Globus pallidus (tissue), 1 donor: Measurements from ENCODE around the gene RALBP1.
A peak's percentile ranks its signal among the peaks of the same experiment; 100 is the strongest.
"Not testable (repeated sequence)": the region's sequence is repeated elsewhere in the genome, so short reads cannot be mapped to it uniquely, and the experiment has no call there.

Experiments used
- DNase-seq: peaks from one replicate; pipeline ENCODE4 v3.0.0-alpha.2; 2015; ENCODE audit warnings: low spot score

RALBP1 gene

GRCh38 chr18:9474983-9475642, at the start of gene RALBP1:
Gene RALBP1 (plus strand): TSS chr18:9475513. CDS start chr18:9513046, 37,533 bp downstream.
- DNase-seq: peak; percentile 99

DNA sequence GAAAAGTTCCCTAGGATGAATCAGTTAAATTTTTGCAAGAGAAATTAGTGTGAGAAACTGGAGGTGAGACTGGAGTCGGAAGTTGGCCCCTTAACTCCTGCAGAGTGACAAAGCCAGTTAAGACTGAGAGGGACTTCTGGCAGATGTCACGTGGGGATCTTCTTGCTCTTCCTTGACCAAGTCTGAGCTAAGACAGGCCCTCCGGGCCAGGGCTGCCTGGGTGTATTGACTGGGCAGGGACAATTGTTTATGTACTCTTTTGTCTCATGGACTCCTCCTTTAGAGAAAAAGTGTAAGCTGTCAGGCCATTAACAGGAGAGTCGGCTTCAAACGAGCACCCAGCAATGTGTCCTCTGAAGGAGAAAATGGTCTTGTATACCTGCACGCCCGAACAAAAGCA, 48.6 kb upstream of the RALBP1 start:
- DNase-seq: no peak

GRCh38 chr18:9428301-9428706, 47.0 kb upstream of the RALBP1 start:
- no peak for DNase-seq

DNA sequence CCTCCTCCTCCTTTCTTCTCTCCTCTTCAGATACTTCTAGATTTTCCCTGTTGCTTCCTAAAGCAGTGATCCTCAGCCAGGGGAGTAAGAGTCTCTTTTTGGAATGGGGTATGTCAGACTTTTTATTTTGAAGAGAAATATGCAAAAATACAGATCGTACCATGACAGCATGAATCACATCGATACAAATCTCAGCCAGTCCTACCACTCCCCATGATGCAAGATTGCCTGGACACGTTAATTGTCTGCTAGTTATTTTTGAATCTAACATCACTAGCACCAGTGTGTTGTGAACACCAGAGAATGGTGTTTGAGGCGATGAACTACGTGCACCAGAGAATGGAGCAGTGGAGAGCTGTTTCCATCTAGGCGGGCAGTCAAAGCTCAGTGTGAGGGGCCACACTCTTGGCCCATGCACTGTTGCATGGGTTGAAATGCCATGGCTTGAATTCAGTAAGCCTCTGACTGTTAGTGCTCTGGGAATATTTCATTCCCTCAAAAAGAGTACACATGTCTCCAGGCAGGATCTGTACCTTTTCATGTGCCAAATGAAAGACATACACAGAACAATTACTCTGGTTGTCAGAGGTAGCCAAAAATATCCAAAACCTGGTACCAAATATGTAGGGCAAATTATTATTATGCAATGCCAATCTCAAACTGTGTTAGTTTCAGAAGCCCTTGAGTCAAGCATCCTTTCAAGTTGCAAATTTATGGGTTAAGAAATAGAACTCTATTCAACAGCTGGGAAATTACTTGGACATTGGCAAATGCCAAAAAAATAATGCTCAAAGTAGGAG, 46.3 kb upstream of the RALBP1 start:
- DNase-seq: no peak

DNA sequence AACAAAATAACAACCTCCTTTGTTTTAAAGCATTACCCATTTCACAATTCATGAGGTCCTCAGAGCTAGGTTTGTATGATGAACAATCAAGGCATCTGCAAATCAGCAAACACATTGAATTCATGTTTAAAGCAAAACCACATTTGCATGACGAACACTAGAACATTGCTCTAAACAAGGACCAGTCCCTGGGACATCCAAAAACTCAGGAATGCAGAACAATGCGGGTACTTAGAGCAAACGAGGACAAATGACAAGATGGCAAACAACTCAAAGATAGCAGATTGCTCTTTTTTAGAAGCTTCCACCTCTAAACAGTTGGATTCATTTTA, 45.7 kb upstream of the RALBP1 start:
- DNase-seq: no peak

GRCh38 chr18:9430315-9430714, 45.0 kb upstream of the RALBP1 start:
- not testable (repeated sequence) for DNase-seq

GRCh38 chr18:9431296-9431695, 44.0 kb upstream of the RALBP1 start:
- DNase-seq: no peak

DNA sequence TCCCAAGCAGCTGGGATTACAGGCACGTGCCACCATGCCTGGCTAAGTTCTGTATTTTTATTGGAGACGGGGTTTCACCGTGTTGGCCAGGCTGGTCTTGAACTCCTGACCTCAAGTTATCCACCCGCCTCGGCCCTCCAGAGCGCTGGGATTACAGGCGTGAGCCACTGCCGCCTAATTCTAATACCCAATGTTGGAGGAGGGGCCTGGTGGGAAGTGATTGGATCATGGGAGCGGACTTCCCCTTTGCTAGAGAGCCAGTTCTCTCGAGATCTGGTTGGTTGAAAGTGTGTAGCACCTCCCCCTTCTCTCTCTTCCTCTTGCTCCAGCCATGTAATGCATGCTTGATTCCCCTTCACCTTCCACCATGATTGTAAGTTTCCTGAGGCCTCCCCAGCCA, 42.2 kb upstream of the RALBP1 start:
- DNase-seq: not testable (repeated sequence)

DNA sequence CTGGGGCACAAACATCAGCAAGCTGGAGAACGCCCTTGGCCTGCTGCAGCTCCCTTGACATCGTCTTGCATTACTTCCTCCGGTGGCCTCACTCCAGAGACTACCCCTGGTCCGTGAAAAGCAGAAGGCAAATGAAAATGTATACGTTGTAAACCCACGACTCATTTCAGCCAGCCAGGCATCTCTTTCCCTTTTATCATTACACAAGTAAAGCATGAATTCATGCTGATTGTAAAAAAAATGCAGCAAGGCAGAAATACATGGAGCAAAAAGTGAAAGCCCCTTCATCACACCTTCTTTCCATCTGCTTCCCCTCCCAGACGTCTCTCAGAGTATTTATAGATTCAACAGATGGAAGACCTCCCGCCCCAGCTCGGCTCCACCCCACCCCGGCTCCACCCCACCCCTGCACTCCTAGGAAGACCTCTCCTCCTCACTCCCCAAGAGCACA, 41.6 kb upstream of the RALBP1 start:
- DNase-seq: no peak

DNA sequence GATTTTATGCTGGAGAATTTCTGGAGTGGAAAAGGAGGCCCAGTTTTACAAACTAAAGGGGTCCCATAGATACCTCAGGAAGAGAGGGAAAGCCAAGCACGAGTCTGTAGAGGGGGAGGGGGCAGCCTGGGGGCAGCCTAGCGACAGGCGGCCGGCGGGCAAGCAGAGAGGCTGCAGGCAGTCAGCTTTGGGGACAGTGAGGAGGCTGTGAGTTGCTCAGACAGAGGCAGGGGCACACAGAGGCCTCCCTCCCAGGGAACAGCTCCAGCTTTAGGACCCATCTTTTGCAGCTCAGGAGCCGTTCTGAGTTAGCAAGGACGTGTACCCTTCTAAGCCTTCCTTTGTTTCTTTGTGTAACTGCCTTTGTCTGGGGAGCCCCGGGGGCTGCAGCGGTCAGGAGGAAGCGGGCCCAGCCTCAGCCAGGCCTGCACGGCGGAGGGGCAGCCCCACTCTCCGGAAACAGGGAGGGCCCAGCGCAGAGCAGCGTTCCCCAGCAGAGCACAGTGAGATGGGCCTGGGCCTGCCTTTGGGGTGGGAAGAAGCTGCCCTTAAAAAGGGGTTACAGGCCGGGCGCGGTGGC, 41.1 kb upstream of the RALBP1 start:
- no peak for DNase-seq

DNA sequence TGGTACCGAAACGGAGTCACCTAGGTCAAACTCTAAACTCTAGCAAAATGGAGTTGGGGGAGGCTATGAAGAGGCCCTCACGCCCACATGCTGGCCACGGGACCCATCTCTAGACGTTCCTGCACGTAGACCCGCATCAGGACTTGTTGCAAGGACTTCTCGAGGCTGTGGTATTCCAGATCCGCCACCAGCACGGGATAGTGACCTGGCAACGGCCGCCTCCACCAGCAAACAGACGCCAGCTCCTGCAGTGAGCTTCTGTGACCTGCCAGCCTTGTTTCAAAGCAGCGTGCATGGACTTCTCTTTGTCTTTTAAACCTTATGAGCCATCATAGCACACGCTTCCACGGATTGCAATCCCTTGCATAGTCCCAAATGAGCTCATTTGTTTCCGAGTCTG, 40.3 kb upstream of the RALBP1 start:
- no peak for DNase-seq

DNA sequence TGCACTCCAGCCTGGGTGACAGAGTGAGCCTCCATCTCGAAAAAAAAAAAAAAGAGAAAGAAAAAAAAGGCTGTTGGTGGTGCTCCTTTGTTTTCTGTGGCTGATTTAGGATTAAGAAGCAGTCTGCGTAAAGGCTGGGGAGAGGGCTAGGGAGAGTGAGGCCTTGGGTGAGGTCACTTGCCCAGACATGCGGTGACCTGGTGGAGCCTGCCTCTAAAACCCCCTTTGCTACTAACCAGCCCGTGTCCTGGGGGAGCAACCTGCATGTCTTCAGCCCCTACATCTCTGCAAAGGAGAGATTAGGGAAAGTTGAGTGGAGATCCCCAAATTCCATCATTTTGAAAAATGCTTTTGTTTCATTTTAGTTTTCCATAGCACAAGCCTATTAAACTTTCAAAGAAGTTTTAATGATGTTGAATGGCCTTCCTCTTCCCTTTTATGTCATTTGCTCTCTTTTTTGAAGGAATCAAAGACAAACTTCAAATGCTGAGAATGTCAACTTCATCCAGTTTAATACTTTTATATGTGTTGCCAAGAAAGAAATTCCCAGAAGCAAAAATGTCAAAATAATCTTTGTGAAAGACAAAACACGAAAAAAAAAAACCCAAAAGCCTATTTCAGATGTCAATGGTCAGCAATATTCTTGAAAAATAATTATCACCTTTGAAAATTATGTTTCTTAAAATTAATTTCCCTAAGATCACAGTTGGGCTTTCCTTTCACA, 38.9 kb upstream of the RALBP1 start:
- DNase-seq: no peak

DNA sequence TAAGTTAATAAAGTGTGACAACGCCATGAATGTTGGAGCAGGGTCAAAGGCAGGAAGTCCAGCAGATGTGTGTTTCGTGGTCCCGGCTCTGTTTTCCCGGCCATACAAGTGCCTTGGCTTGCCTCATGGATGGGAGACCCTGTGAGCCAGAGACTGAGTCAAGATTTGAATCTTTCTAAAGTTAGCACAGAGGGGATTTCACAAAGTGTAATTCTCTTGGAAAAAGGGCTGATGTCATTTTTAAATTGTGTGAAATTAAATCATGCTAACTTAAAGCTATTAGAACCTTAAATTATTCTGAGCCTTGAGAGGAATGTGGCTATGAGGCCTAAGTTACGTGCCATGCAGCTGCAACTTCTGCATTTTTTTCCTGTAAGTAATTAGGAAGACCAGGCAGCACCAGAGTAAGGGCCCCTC, 38.3 kb upstream of the RALBP1 start:
- no peak for DNase-seq

- no peak for DNase-seq
Measured at GRCh38 chr18:9437672-9438071, 37.6 kb upstream of the RALBP1 start.

DNA sequence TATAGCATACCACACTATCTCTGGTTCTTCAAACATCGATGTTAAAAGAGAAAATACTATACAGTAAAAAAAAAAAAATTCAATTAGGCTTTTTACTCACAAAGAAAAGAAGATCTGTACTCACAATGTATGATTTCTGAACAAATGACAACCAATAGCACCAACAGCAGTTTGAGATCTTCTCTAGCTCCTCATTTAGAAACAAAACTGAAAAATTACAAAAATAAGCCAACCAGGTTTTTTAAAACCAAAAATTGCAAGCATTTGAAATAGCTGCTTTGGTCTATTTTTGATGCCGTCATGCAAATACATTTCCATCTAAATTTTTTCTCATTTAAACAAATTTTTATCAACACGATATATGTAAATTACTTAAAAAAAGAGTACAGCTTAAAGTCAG, 34.3 kb upstream of the RALBP1 start:
- no peak for DNase-seq

GRCh38 chr18:9444549-9444948, 30.8 kb upstream of the RALBP1 start:
- DNase-seq: no peak

- no peak for DNase-seq
Measured at GRCh38 chr18:9446839-9447238, 28.5 kb upstream of the RALBP1 start.

- DNase-seq: no peak
Measured at GRCh38 chr18:9447334-9447733, 28.0 kb upstream of the RALBP1 start.

DNA sequence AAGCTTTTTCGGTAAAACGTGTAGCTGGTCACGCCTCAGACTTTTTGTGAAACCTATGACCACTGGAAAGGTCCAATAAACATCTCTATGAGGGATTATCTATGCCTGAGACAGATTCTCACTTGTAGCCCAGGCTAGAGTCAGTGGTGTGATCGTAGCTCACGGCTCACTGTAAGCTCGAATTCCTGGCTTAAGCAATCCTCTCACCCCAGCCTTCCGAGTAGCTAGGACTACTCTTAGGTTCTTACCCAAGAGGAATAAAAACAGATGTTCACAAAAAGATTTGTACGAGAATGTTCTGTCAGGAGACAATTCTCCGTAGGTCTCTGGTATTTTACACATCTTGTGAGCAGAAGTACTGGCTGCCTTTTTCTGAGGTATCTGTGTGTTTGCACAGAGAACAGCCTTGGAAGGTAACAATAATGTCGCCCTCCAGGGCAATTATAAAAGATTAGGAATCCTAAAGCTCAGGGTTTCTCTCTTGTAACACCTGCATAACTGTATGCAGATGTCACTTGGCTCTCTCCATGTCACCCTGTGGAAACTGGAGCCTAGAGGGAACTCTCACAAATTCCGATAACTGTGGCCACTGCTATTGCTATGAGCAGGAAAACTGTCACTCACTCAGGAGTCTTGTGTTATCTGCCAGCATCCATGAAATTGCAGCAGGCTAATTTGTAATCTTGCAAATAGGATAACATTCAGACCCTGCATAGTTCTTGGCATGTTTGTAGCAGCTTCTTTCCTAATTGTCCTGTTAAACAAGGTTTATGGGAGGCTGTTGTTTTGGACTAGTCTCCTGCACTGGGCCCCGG, 25.5 kb upstream of the RALBP1 start:
- DNase-seq: no peak

DNA sequence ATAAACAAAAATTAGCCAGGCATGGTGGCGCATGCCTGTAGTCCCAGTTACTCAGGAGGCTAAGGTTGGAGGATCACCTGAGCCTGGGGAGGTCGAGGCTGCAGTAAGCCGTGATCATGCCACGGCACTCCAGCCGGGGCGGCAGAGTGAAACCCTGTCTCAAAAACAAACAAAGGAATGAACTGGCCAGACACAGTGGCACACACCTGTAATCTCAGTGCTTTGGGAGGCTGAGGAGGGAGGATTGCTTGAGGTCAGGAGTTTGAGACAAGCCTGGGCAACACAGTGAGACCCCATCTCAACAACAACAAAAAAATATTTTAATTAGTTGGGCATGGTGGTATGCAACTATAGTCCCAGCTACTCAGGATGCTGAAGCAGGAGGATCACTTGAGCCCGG, 24.4 kb upstream of the RALBP1 start:
- DNase-seq: not testable (repeated sequence)

DNA sequence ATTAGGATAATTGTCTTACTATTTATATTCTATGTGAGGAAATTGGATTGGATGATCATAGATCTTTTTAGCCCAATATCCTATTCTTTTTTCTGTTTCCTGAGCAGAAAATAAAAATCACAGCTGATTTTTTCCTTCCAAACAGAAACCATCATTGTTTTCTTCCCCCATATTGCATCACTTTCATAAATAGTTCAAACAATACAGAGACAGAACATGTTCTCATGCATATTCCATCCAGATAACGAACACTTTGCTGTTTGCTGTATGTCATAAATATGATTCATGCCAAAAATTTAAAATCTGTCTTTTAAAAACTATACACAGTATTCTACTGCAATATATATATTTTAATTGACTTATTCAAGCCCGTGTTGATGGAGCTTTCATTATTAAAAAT, 22.0 kb upstream of the RALBP1 start:
- no peak for DNase-seq
